ENCODE results near the gene TPSD1.
A peak's percentile ranks its signal among the peaks of the same experiment; 100 is the strongest.
"Not testable (repeated sequence)": the region's sequence is repeated elsewhere in the genome, so short reads cannot be mapped to it uniquely, and the experiment has no call there.

The TPSD1 gene

DNA sequence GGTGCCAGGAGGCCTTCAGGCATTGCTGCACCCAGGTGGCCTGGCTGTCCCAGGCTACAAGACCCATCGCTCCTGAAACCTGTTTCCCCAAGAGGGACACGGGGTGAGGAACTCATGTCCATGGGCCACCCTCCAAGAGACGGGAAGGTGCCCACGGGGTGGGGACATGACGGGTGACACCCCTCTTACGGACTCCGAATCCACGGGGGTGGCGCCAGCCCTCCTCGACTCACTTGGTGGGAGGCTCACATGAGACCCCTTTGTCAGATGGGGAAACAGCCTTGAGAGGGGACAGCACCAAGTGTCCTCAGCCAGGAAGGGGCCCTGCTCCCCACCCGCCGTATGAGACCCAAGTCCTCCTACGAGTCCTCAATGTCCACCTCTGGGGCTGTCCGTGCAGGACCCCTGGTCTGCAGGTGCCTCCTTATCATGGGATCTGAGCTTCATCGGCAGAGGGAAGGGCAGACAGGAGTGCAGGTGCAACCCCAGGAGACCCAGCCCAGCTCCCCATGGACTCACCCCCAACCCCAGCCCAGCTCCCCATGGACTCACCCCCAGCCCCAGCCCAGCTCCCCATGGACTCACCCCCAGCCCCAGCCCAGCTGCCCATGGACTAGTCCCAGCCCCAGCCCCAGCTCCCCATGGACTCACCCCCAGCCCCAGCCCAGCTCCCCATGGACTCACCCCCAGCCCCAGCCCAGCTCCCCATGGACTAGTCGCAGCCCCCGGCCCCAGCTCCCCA lies 25.2 kb upstream of the TPSD1 start:
- not testable (repeated sequence) for FAIRE-seq; DNase-seq (ENCODE audit: insufficient read length, low spot score)

DNA sequence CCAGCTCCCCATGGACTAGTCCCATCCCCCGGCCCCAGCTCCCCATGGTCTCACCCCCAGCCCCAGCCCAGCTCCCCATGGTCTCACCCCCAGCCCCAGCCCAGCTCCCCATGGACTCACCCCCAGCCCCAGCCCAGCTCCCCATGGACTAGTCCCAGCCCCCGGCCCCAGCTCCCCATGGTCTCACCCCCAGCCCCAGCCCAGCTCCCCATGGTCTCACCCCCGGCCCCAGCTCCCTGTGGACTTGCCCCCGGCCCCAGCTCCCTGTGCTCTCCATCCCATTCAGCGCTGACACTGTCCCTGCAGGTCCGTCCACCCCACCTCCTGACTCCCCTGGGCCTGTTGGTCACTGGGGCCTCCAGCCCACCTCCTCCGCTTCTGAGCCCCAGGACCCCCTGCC lies 24.6 kb upstream of the TPSD1 start:
- DNase-seq (ENCODE audit: insufficient read length, low spot score); FAIRE-seq: not testable (repeated sequence)

DNA sequence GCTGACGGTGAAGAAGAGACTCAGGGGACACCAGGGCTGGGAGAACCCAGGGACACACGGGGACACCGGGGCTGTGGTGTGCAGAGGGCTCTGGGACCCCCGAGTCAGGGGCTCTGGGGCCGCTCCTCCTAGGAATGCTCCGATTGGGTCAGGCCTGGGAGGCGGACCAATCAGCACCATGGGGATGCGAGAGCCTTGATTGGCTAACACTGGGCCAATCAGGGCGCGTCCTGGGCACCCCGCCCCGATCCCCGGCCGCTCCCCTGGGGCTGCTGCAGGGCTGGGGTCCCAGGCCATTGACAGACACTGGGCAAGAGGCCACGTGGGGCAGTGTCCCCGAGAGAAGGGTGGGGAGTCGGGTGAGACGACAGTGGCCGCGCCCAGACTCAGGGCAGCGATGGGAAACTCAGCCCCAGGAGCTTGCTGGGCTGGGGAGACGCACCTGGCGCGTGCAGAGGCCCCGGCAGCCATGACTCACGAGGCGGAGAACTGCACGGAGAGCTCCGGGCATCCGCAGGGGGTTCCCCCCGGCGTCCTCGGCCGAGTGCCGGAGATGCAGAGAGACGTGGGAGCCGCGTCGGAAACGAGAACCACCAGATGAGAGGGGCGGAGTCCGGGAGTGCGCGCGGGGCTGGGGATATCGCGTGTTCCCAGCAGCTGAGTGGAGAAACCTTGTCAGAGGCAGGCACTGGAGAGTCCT lies 23.7 kb upstream of the TPSD1 start:
- not testable (repeated sequence) for FAIRE-seq; DNase-seq (ENCODE audit: insufficient read length, low spot score)

DNA sequence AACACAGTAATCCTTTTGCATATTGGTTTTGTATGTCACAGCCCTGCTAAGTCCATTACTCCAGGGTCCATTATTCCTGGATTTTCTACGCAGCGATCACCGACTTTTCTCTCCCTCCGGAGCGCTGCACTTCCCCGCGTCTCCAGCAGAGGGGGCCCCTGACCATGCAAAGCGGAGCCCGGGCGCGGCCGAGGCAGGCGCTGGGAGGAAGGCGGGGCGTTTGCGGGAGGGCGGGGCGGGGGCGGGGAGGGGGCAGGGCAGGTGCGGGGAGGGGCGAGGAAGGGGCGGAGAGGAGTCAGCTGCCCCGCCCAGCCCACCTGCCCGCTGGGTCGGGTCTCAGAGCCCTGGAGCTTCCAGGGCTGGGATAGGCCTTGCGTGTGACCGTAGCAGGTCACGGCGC lies 19.2 kb upstream of the TPSD1 start:
- not testable (repeated sequence) for FAIRE-seq; DNase-seq (ENCODE audit: insufficient read length, low spot score)

DNA sequence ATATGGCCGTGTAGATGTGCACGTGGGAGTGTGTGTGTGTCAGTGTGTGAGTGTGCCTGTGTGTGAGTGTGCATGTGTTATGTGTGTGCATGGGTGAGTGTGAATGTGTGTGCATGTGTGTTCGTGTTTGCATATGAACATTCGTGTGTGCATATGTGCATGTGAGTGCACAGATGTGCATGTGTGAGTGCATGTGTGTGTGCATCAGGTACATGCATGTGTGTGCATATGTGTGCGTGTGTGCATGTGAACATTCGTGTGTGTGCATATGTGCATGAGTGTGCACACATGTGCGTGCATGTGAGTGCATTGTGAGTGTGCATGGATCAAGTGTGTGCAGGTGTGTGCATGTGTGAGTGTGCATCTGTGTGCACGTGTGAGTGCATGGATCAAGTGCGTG lies 17.9 kb upstream of the TPSD1 start:
- FAIRE-seq (peak; percentile 81), DNase-seq (ENCODE audit: insufficient read length, low spot score) (no peak)
- TF ChIP-seq PAX5 (IDR thresholded peaks at IDR 0.05; ENCODE audit: insufficient read depth, low read length, severe bottlenecking) (no peak), POLR2AphosphoS5 (IDR thresholded peaks at IDR 0.05; ENCODE audit: low read depth, low read length) (no peak), POLR2A (IDR thresholded peaks at IDR 0.05; ENCODE audit: low read depth, low read length) (no peak), POU2F2 (IDR thresholded peaks at IDR 0.05; ENCODE audit: low read depth, low read length) (no peak), SPI1 (IDR thresholded peaks at IDR 0.05; ENCODE audit: low read depth, low read length) (no peak), TAF1 (IDR thresholded peaks at IDR 0.05; ENCODE audit: low read depth, low read length) (no peak)

DNA sequence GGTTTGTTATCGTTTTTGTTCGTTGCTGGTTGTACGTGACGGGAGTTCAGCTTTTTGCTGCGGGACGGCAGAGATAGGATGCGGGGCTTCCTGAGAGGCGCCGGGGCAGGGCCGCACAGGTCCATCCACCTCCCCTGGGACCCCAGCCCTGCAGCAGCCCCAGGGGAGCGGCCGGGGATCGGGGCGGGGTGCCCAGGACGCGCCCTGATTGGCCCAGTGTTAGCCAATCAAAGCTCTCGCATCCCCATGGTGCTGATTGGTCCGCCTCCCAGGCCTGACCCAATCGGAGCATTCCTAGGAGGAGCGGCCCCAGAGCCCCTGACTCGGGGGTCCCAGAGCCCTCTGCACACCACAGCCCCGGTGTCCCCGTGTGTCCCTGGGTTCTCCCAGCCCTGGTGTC lies 17.0 kb upstream of the TPSD1 start:
- not testable (repeated sequence) for FAIRE-seq; DNase-seq (ENCODE audit: insufficient read length, low spot score)

DNA sequence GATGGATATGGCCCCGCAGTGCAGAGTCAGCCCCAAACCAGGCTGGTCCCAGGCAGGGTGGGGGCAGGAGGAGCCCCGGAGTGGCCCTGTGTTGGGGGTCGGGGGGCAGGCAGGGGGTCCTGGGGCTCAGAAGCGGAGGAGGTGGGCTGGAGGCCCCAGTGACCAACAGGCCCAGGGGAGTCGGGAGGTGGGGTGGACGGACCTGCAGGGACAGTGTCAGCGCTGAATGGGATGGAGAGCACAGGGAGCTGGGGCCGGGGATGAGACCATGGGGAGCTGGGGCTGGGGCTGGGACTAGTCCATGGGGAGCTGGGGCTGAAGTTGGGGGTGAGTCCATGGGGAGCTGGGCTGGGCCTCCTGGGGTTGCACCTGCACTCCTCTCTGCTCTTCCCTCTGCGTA lies 16.3 kb upstream of the TPSD1 start:
- DNase-seq (ENCODE audit: insufficient read length, low spot score); FAIRE-seq: not testable (repeated sequence)

DNA sequence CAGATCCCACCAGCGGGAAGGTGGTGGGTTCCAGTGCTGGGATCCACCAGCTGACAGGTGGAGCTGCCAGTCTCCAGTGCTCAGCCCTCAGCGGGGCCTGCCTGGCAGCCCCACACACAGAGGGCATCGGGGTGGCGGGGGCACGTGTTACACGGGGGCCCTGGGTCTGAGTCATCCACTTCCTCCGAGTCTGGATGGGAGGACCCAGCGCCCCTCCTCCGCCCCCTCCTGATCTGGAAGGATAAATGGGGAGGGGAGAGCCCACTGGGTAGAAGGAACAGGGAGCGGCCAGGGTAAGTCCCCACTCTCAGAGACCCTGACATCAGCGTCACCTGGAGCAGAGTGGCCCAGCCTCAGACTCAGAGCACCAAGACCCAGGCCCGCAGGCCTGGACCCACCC lies 15.4 kb upstream of the TPSD1 start, which contains the start of gene TPSAB1:
TSS of gene TPSAB1 (plus strand) at position 270 of the 400 bp plus-strand sequence. CDS start 234 bp downstream, outside the sequence.
- DNase-seq (ENCODE audit: insufficient read length, low spot score); FAIRE-seq: not testable (repeated sequence)

DNA sequence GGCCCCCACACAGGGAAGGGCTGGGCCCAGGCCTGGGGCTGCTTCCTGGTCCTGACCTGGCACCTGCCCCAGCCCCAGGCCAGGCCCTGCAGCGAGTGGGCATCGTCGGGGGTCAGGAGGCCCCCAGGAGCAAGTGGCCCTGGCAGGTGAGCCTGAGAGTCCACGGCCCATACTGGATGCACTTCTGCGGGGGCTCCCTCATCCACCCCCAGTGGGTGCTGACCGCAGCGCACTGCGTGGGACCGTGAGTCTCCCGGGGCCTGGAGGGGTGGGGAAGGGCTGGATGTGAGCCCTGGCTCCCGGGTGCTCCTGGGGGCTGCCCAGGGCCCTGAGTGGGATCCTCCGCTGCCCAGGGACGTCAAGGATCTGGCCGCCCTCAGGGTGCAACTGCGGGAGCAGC lies 14.8 kb upstream of the TPSD1 start:
- DNase-seq (ENCODE audit: insufficient read length, low spot score); FAIRE-seq: not testable (repeated sequence)

DNA sequence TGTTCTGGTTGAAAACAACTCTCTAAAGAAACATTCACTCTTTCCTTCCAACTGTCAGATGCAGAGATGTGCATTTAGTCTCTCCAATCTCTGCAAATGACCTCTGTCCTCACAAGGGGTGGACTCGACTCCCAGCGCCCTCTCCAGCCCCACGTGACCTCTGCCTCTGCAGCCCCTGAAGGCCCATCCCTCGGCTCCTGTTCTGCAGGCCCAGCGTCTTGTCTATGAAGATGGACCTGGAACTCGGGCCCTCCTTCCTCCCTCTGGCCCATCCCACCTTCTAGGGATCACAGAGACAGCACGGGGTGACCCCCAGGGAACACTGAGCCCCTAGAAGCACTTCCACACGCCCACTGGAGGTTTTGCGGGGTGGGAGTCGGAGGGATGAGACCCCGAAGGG lies 12.5 kb upstream of the TPSD1 start:
- DNase-seq (ENCODE audit: insufficient read length, low spot score) = not testable (repeated sequence)

DNA sequence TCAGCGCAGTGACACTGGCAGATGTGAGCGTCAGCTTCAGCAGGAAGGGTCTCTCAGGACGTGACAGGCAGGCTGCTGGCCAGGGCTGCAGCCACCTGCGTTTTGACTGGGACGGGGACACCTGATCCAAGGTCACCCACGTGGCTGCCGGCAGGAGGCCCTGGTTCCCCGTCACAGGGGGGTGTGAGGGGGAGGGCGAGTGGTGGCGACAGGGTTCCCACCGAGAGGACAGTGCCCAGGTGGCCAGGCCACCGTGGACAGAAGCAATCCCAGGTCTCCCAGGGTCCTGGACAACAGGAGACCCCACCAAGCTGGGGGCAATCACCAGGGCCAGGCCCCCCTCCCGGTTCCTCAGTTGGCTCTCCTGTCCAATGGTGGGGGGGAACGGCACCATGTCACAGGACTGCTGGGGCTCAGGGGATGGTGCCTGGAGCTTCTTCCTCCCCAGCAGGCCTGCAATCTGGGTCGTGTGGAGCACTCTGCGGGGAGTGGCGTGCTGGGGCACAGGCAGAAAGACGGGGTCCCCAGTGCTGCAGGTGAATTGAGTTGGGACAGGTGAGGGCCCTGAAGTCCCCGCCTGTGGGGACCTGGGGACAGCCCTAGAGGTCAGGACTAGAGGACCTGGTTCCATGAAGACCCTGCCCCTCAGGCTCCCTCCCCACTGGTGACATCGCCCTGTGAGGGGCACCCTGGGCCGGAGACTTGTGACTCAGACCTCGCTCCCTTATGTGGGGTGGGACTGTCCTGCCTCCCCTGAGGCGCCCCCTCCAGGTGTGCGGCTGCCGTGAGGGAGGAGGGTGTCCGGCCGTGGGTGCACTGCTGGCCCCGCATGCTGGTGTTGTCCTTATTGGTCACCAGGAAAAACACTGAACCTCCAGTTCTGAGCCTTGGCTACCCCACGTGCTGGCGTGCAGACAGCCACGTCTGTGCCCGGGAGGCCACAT lies 11.7 kb upstream of the TPSD1 start:
- FAIRE-seq = peak; percentile 5
- not testable (repeated sequence) for DNase-seq (ENCODE audit: insufficient read length, low spot score)

More for the DNA sequence above, 12.5 kb upstream of the TPSD1 start:
- FAIRE-seq = not testable (repeated sequence)

DNA sequence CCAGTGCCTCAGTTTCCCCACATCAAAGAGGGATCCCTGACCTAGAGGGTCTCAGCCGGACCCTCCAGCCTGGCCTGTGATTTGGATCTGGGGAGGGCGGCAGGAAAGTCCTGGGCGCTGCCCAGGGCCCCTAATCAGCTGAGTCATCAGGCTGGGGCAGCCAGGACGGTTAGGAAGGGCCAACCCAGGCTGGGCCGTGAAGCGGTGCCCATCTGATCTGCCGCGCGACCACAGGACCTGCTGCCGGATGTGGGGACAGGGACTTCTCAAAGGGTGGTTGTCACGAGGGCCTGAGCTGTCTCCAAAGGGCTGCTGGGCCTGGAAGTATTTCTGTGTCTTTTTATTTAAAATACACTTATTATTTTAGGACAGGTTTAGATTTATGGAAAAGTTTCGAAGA lies 11.0 kb upstream of the TPSD1 start:
- FAIRE-seq (no peak), DNase-seq (ENCODE audit: insufficient read length, low spot score) (no peak)
- TF ChIP-seq POLR2AphosphoS5 (IDR thresholded peaks at IDR 0.05; ENCODE audit: low read depth, low read length) = no peak
- no peak for TF ChIP-seq POLR2A (IDR thresholded peaks at IDR 0.05; ENCODE audit: low read depth, low read length)
- no peak for TF ChIP-seq SPI1 (IDR thresholded peaks at IDR 0.05; ENCODE audit: low read depth, low read length)
- TF ChIP-seq POU2F2 (IDR thresholded peaks at IDR 0.05; ENCODE audit: low read depth, low read length) = no peak
- TF ChIP-seq TAF1 (IDR thresholded peaks at IDR 0.05; ENCODE audit: low read depth, low read length) = no peak
- no peak for TF ChIP-seq PAX5 (IDR thresholded peaks at IDR 0.05; ENCODE audit: insufficient read depth, low read length, severe bottlenecking)
